ENCODE data around the gene NRG2. TPM values are rescaled to one million over a fixed set of nuclear protein-coding genes. Genes with fewer than 3 reads are reported as not detected.

NRG2 gene
- total RNA-seq, 1 experiment from 2014 or later, result 0.59 TPM

- no peaks in the 10 kb centered on the region for H3K4me1 Mint-ChIP-seq (ENCODE audit: low read depth, unreplicated experiment)
- H3K27me3 ChIP-seq (replicated peaks; ENCODE audit: control insufficient read depth, insufficient read depth, low read length), result no peaks in the 10 kb centered on the region
- H3K27me3 Mint-ChIP-seq (ENCODE audit: insufficient read depth, unreplicated experiment), result peaks cover 11% of the 10 kb centered on the region
- no TSS peak for BruUV-seq (replicated peaks)
- H3K9me3 Mint-ChIP-seq (ENCODE audit: unreplicated experiment), result no peaks in the 10 kb centered on the region
- no peak overlapping the region for H3K4me3 ChIP-seq (ENCODE audit: low read depth, low read length)
- H3K9me3 ChIP-seq, result no peaks in the 10 kb centered on the region
- intact Hi-C loops (cut with micrococcal nuclease; ENCODE audit: unreplicated experiment), result no loop called here
- CTCF ChIA-PET, result no interaction called here
- POLR2A ChIA-PET, result no interaction called here
- no peaks in the 10 kb centered on the region for H3K36me3 Mint-ChIP-seq (ENCODE audit: insufficient read depth, unreplicated experiment)
- DNase-seq, result no peak
- H3K4me1 ChIP-seq, result no peaks in the 10 kb centered on the region
- no peak overlapping the region for H3K4me3 Mint-ChIP-seq (ENCODE audit: unreplicated experiment)
- H3K27ac Mint-ChIP-seq (ENCODE audit: unreplicated experiment), result no peak overlapping the region
- no peak for TF ChIP-seq CTCF (IDR thresholded peaks at IDR 0.05; ENCODE audit: insufficient read depth in 1 of 2, low read depth in 1 of 2, low read length in 1 of 2, severe bottlenecking in 1 of 2, unreplicated experiment in 1 of 2)
- no peaks in the 10 kb centered on the region for H3K36me3 ChIP-seq (ENCODE audit: control insufficient read depth, insufficient read depth, low read length)
Measured at GRCh38 chr5:139882316-139882715, 160.8 kb downstream of the NRG2 start.

- no peaks in the 10 kb centered on the region for H3K4me1 Mint-ChIP-seq (ENCODE audit: low read depth, unreplicated experiment)
- Histone ChIP-seq H3K4me3 (ENCODE audit: low read depth, low read length) (no peak overlapping the region), H3K27me3 (replicated peaks; ENCODE audit: control insufficient read depth, insufficient read depth, low read length) (no peaks in the 10 kb centered on the region), H3K9me3 (no peaks in the 10 kb centered on the region), H3K4me1 (no peaks in the 10 kb centered on the region), H3K36me3 (ENCODE audit: control insufficient read depth, insufficient read depth, low read length) (no peaks in the 10 kb centered on the region)
- no peaks in the 10 kb centered on the region for H3K9me3 Mint-ChIP-seq (ENCODE audit: unreplicated experiment)
- no peaks in the 10 kb centered on the region for H3K36me3 Mint-ChIP-seq (ENCODE audit: insufficient read depth, unreplicated experiment)
- peaks cover 10% of the 10 kb centered on the region for H3K27me3 Mint-ChIP-seq (ENCODE audit: insufficient read depth, unreplicated experiment)
- intact Hi-C loops (cut with micrococcal nuclease; ENCODE audit: unreplicated experiment), result no loop called here
- DNase-seq, result no peak
- no peak overlapping the region for H3K4me3 Mint-ChIP-seq (ENCODE audit: unreplicated experiment)
- BruUV-seq (replicated peaks), result no TSS peak
- no peak for TF ChIP-seq CTCF (IDR thresholded peaks at IDR 0.05; ENCODE audit: insufficient read depth in 1 of 2, low read depth in 1 of 2, low read length in 1 of 2, severe bottlenecking in 1 of 2, unreplicated experiment in 1 of 2)
- ChIA-PET POLR2A (no interaction called here), CTCF (interaction anchor here (0.6 to 1.6 kb wide), 3 partner anchors 26 to 94 kb away, joined by 4 to 13 read pairs (median 4); no protein-coding TSS in a partner anchor)
- no peak overlapping the region for H3K27ac Mint-ChIP-seq (ENCODE audit: unreplicated experiment)
Measured at GRCh38 chr5:139881143-139881733, 161.9 kb downstream of the NRG2 start.

GRCh38 chr5:139880416-139881142 lies 162.5 kb downstream of the NRG2 start:
- no peak overlapping the region for H3K27ac Mint-ChIP-seq (ENCODE audit: unreplicated experiment)

More at GRCh38 chr5:139880416-139881142, 162.5 kb downstream of the NRG2 start:
- BruUV-seq (replicated peaks), result no TSS peak
- H3K4me3 Mint-ChIP-seq (ENCODE audit: unreplicated experiment), result no peak overlapping the region
- Histone ChIP-seq H3K9me3 (no peaks in the 10 kb centered on the region), H3K36me3 (ENCODE audit: control insufficient read depth, insufficient read depth, low read length) (no peaks in the 10 kb centered on the region), H3K27me3 (replicated peaks; ENCODE audit: control insufficient read depth, insufficient read depth, low read length) (no peaks in the 10 kb centered on the region), H3K4me1 (no peaks in the 10 kb centered on the region), H3K4me3 (ENCODE audit: low read depth, low read length) (no peak overlapping the region)
- H3K9me3 Mint-ChIP-seq (ENCODE audit: unreplicated experiment), result no peaks in the 10 kb centered on the region
- no peak for DNase-seq
- intact Hi-C loops (cut with micrococcal nuclease; ENCODE audit: unreplicated experiment), result no loop called here
- peaks cover 10% of the 10 kb centered on the region for H3K27me3 Mint-ChIP-seq (ENCODE audit: insufficient read depth, unreplicated experiment)
- no peaks in the 10 kb centered on the region for H3K4me1 Mint-ChIP-seq (ENCODE audit: low read depth, unreplicated experiment)
- ChIA-PET POLR2A (no interaction called here), CTCF (interaction anchor here (0.6 to 1.6 kb wide), 4 partner anchors 18 to 88 kb away, joined by 3 to 13 read pairs (median 4); no protein-coding TSS in a partner anchor)
- no peak for TF ChIP-seq CTCF (IDR thresholded peaks at IDR 0.05; ENCODE audit: insufficient read depth in 1 of 2, low read depth in 1 of 2, low read length in 1 of 2, severe bottlenecking in 1 of 2, unreplicated experiment in 1 of 2)
- no peaks in the 10 kb centered on the region for H3K36me3 Mint-ChIP-seq (ENCODE audit: insufficient read depth, unreplicated experiment)

All from Caco-2 (cell line).